IPS DF 6.9 (cell line): ENCODE data around the gene MMP24.

Source experiments
- DNase-seq: peaks from one replicate; pipeline ENCODE4 v3.0.0-alpha.2; 2013; ENCODE audit warnings: low read depth, low spot score
- H3K27ac ChIP-seq: one replicate; pipeline ENCODE4 v1.5.1; 2013; ENCODE audit warnings: low read length, control low read depth
- H3K27me3 ChIP-seq: 2 replicates; pipeline ENCODE4 v1.6.1; 2013; ENCODE audit warnings: mild to moderate bottlenecking, low read length; ENCODE audit not compliant: control insufficient read depth, insufficient read depth
- H3K36me3 ChIP-seq: 2 replicates; pipeline ENCODE4 v1.6.1; 2013; ENCODE audit warnings: low read length; ENCODE audit not compliant: control insufficient read depth, insufficient read depth
- H3K4me1 ChIP-seq: 2 replicates; pipeline ENCODE4 v1.6.1; 2013; ENCODE audit warnings: low read length; ENCODE audit not compliant: control insufficient read depth, insufficient read depth
- H3K4me3 ChIP-seq: 2 replicates; pipeline ENCODE4 v1.5.1; 2013; ENCODE audit warnings: mild to moderate bottlenecking, low read length
- H3K9me3 ChIP-seq: 2 replicates; pipeline ENCODE4 v1.6.1; 2013; ENCODE audit warnings: low read length, inconsistent platforms; ENCODE audit not compliant: control insufficient read depth, insufficient read depth
- WGBS: extraction: QIAGEN DNeasy Blood & Tissue Kit; methylation state at CpG from one replicate; pipeline ENCODE4 v1.1.7; 2013; ENCODE audit warnings: mixed read lengths, missing lambda C conversion rate; ENCODE audit not compliant: insufficient read length, insufficient coverage; 5-methylcytosine and 5-hydroxymethylcytosine counted together

MMP24 gene

GRCh38 chr20:35279533-35280174 lies 53.2 kb downstream of the MMP24 start:
- no peak overlapping the region for H3K27ac ChIP-seq
- WGBS: no CpG with 5 or more reads among the region's 7 CpGs
- peaks cover 20% of the 10 kb centered on the region for H3K36me3 ChIP-seq

GRCh38 chr20:35280523-35280922 lies 54.0 kb downstream of the MMP24 start:
- no CpG with 5 or more reads among the region's 6 CpGs for WGBS
- no peak for DNase-seq
- peaks cover 20% of the 10 kb centered on the region for H3K36me3 ChIP-seq
- no peaks in the 10 kb centered on the region for H3K9me3 ChIP-seq
- H3K27me3 ChIP-seq: no peaks in the 10 kb centered on the region
- H3K4me1 ChIP-seq: no peaks in the 10 kb centered on the region
- no peak overlapping the region for H3K27ac ChIP-seq
- no peak overlapping the region for H3K4me3 ChIP-seq

More at GRCh38 chr20:35279533-35280174, 53.2 kb downstream of the MMP24 start:
- no peak overlapping the region for H3K4me3 ChIP-seq
- no peaks in the 10 kb centered on the region for H3K9me3 ChIP-seq
- no peaks in the 10 kb centered on the region for H3K4me1 ChIP-seq
- DNase-seq: no peak
- no peaks in the 10 kb centered on the region for H3K27me3 ChIP-seq

- no peak overlapping the region for H3K27ac ChIP-seq
- H3K27me3 ChIP-seq: no peaks in the 10 kb centered on the region
- H3K4me3 ChIP-seq: no peak overlapping the region
- no peak for DNase-seq
- WGBS: no CpG with 5 or more reads among the region's 10 CpGs
- peaks cover 20% of the 10 kb centered on the region for H3K36me3 ChIP-seq
- H3K4me1 ChIP-seq: no peaks in the 10 kb centered on the region
- H3K9me3 ChIP-seq: no peaks in the 10 kb centered on the region
Measured at GRCh38 chr20:35281506-35282101, 55.1 kb downstream of the MMP24 start.

- no peaks in the 10 kb centered on the region for H3K4me1 ChIP-seq
- peaks cover 19% of the 10 kb centered on the region for H3K36me3 ChIP-seq
- DNase-seq: no peak
- H3K9me3 ChIP-seq: no peaks in the 10 kb centered on the region
- H3K27me3 ChIP-seq: no peaks in the 10 kb centered on the region
- H3K4me3 ChIP-seq: peak overlapping the region; percentile 94
- WGBS: no CpG with 5 or more reads among the region's 24 CpGs
- no peak overlapping the region for H3K27ac ChIP-seq
Measured at GRCh38 chr20:35283441-35284266, 57.2 kb downstream of the MMP24 start.

GRCh38 chr20:35284267-35284991 lies 57.9 kb downstream of the MMP24 start, which contains the start of gene EIF6:
Gene EIF6, minus strand, starts transcription at chr20:35284772. Its CDS starts 285 bp downstream, at chr20:35284487.
- DNase-seq: peak; percentile 79
- no CpG with 5 or more reads among the region's 61 CpGs for whole genome bisulfite sequencing

GRCh38 chr20:35284992-35285805 lies 58.7 kb downstream of the MMP24 start:
- H3K4me3 ChIP-seq: peak overlapping the region; percentile 94
- no peaks in the 10 kb centered on the region for H3K27me3 ChIP-seq
- no peak overlapping the region for H3K27ac ChIP-seq
- H3K36me3 ChIP-seq: peaks cover 5% of the 10 kb centered on the region; the same call in 1 of the 2 replicates
- no CpG with 5 or more reads among the region's 19 CpGs for WGBS
- H3K9me3 ChIP-seq: no peaks in the 10 kb centered on the region
- DNase-seq: no peak
- no peaks in the 10 kb centered on the region; the same call in 1 of the 2 replicates for H3K4me1 ChIP-seq

More at GRCh38 chr20:35284267-35284991, 57.9 kb downstream of the MMP24 start, which contains the start of gene EIF6:
- Histone ChIP-seq H3K36me3 (peaks cover 11% of the 10 kb centered on the region), H3K27ac (no peak within 1 kb of the TSS), H3K4me3 (peak within 1 kb of the TSS; percentile 94), H3K4me1 (no peaks in the 10 kb centered on the region; the same call in 1 of the 2 replicates), H3K9me3 (no peaks in the 10 kb centered on the region), H3K27me3 (no peaks in the 10 kb centered on the region)

GRCh38 chr20:35285806-35286076 lies 59.3 kb downstream of the MMP24 start:
- Histone ChIP-seq H3K36me3 (peaks cover under 1% of the 10 kb centered on the region; the same call in 1 of the 2 replicates), H3K27me3 (no peaks in the 10 kb centered on the region), H3K9me3 (no peaks in the 10 kb centered on the region), H3K4me3 (no peak overlapping the region), H3K4me1 (no peaks in the 10 kb centered on the region; the same call in 1 of the 2 replicates), H3K27ac (no peak overlapping the region)
- WGBS: no CpG with 5 or more reads among the region's 5 CpGs
- DNase-seq: no peak

GRCh38 chr20:35286077-35286898 lies 59.8 kb downstream of the MMP24 start:
- Histone ChIP-seq H3K9me3 (no peaks in the 10 kb centered on the region), H3K27me3 (no peaks in the 10 kb centered on the region), H3K4me3 (no peak overlapping the region), H3K27ac (no peak overlapping the region), H3K4me1 (no peaks in the 10 kb centered on the region; the same call in 1 of the 2 replicates), H3K36me3 (no peaks in the 10 kb centered on the region)
- no CpG with 5 or more reads among the region's 12 CpGs for WGBS
- DNase-seq: no peak

- WGBS: no CpG with 5 or more reads among the region's 17 CpGs
- no peak overlapping the region for H3K27ac ChIP-seq
Measured at GRCh38 chr20:35286899-35287508, 60.5 kb downstream of the MMP24 start.

More at GRCh38 chr20:35286899-35287508, 60.5 kb downstream of the MMP24 start:
- DNase-seq: no peak
- H3K9me3 ChIP-seq: no peaks in the 10 kb centered on the region
- H3K36me3 ChIP-seq: no peaks in the 10 kb centered on the region
- no peaks in the 10 kb centered on the region; the same call in 1 of the 2 replicates for H3K4me1 ChIP-seq
- H3K27me3 ChIP-seq: no peaks in the 10 kb centered on the region
- no peak overlapping the region for H3K4me3 ChIP-seq
